ENCODE measurements around the gene ARRDC2. TPM values are rescaled to one million over a fixed set of nuclear protein-coding genes. Genes with fewer than 3 reads are reported as not detected.
"Not testable (repeated sequence)": the region's sequence is repeated elsewhere in the genome, so short reads cannot be mapped to it uniquely, and the experiment has no call there.

ARRDC2 gene
- total RNA-seq, 1 donor from 2014 or later: 4.0 TPM

DNA sequence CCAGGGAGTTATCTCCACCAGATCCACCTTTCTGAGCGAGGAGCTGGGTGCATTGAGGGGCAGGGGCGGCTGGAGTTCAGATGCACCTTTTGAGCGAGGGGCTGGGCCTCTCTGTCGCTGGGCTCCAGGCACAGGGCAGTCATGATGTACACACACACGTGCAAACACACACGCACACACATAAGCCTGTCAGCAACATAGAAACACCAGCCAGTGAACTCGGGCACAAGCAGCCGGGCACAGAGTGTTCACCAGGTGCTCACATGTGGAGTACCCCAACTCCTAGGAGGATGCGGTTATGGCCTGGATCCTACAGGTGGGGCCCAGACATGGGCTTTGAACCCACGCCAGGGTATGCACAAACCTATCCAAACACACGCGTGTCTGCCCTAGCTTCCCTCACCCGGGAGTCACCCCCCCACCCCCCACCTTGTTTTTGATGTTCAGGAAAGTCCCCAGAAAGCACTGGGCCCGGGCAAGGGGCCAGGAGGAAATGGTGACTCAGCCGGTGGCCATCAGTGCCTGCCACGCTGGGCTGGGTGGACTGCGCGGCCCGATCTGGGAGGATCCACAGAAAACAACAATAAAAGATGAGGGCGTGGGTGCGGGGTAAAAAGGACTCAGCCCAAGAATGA is 13.3 kb downstream of the ARRDC2 start:
- peaks cover 5% of the 10 kb centered on the region for H3K4me1 Mint-ChIP-seq (ENCODE audit: low read depth, unreplicated experiment)
- TF ChIP-seq, protein P1, sequence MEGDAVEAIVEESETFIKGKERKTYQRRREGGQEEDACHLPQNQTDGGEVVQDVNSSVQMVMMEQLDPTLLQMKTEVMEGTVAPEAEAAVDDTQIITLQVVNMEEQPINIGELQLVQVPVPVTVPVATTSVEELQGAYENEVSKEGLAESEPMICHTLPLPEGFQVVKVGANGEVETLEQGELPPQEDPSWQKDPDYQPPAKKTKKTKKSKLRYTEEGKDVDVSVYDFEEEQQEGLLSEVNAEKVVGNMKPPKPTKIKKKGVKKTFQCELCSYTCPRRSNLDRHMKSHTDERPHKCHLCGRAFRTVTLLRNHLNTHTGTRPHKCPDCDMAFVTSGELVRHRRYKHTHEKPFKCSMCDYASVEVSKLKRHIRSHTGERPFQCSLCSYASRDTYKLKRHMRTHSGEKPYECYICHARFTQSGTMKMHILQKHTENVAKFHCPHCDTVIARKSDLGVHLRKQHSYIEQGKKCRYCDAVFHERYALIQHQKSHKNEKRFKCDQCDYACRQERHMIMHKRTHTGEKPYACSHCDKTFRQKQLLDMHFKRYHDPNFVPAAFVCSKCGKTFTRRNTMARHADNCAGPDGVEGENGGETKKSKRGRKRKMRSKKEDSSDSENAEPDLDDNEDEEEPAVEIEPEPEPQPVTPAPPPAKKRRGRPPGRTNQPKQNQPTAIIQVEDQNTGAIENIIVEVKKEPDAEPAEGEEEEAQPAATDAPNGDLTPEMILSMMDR (IDR thresholded peaks at IDR 0.05; ENCODE audit: partially characterized antibody, unreplicated experiment): no peak
- H3K4me3 Mint-ChIP-seq (ENCODE audit: unreplicated experiment): no peak overlapping the region
- H3K27me3 Mint-ChIP-seq (ENCODE audit: unreplicated experiment): peaks cover 4% of the 10 kb centered on the region
- no peaks in the 10 kb centered on the region for H3K36me3 Mint-ChIP-seq (ENCODE audit: unreplicated experiment)
- H3K27ac Mint-ChIP-seq (ENCODE audit: unreplicated experiment): no peak overlapping the region
- no peaks in the 10 kb centered on the region for H3K9me3 Mint-ChIP-seq (ENCODE audit: unreplicated experiment)
- DNase-seq: no peak

DNA sequence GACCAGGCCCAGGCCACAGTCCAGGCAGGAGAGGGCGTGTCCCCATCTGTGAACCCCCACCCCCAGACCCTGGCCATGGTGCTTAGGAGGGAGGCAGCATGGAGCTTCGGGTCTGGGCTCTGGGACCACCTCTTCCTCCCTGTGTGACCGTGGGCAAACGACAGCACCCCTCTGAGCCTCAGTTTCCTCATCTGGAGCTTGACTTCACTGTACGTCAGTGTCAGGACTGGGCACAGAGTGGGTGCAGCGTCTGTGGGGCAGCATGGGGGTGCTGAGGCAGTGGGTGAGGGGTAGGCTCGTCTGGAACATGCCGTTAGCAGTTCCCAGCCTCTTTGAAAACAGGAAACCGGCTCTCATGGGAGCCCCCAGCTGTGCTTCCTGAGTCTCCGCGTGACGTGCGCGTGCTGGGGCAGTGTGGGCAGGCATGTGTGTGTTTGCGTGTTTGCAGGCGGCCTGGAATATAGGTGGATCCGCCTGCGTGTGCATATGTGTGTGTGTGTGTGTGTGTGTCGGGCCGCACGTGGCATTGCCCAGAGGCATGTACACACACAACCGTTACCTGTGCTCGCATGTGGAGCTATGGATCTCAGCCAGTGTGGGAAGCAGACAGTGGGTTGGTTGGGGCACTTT is 15.8 kb downstream of the ARRDC2 start:
- Mint-ChIP-seq H3K4me1 (ENCODE audit: low read depth, unreplicated experiment) (peaks cover 5% of the 10 kb centered on the region), H3K27me3 (ENCODE audit: unreplicated experiment) (peaks cover 4% of the 10 kb centered on the region), H3K9me3 (ENCODE audit: unreplicated experiment) (no peaks in the 10 kb centered on the region), H3K36me3 (ENCODE audit: unreplicated experiment) (no peaks in the 10 kb centered on the region), H3K27ac (ENCODE audit: unreplicated experiment) (no peak overlapping the region), H3K4me3 (ENCODE audit: unreplicated experiment) (peak overlapping the region; percentile 15)
- no peak for DNase-seq
- TF ChIP-seq, protein P1 (IDR thresholded peaks at IDR 0.05; ENCODE audit: partially characterized antibody, unreplicated experiment): no peak

DNA sequence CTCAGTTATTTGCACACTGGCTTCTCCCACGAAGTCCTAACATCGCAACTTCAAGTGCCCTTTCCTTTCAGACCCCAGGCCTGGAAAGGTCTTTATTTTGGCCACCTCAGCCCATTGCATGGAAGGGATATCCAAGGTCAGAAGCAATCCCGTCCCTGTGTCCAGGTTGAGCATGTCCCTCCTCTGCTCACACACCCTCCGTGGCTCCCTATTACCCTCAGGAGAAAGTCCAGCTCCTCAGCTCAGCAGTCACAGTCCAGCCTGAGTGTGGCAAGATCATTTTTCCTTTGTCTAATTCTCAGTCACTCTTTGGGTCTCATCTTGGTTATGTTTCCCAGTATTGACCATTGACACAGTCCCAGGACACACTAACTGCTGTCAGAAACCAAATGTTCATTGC is 19.2 kb downstream of the ARRDC2 start:
- TF ChIP-seq, protein P1 (IDR thresholded peaks at IDR 0.05; ENCODE audit: partially characterized antibody, unreplicated experiment): no peak
- no peak overlapping the region for H3K4me3 Mint-ChIP-seq (ENCODE audit: unreplicated experiment)
- no peak for DNase-seq
- no peaks in the 10 kb centered on the region for H3K9me3 Mint-ChIP-seq (ENCODE audit: unreplicated experiment)
- H3K27me3 Mint-ChIP-seq (ENCODE audit: unreplicated experiment): peaks cover 2% of the 10 kb centered on the region
- H3K36me3 Mint-ChIP-seq (ENCODE audit: unreplicated experiment): no peaks in the 10 kb centered on the region
- peaks cover 5% of the 10 kb centered on the region for H3K4me1 Mint-ChIP-seq (ENCODE audit: low read depth, unreplicated experiment)
- no peak overlapping the region for H3K27ac Mint-ChIP-seq (ENCODE audit: unreplicated experiment)

DNA sequence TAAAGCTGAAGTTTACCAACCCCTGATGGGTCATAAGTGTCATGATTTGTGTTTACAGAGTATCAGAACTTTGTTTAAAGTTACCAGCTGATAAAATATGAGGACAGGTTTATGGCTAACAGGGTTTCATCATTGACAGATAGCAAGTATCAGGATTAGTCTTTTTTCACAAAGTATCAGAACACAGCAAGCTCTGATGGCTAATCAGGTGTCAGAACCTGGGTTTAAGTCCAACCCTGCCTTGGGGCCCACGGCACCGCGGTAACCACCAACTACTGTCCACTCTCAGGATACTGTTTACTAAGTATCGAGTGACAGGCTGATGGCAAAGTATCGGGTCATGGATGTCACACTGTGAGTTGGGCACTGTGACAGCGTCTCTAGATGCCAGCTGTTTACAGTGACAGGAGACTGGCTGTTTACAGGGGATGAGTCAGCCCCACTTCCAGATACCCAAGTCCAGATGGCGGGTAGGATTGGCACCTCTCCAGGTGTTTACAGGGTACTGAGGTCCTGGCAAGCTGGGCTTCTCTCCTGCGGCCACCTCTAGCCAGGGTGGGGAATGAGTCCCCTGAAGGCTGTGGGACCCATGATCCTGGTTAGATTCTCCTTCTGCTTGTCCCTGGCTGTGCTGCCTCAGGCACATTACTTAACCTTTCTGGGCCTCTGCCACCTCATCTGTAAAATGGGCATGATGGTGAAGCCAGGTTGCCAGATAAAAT is 21.8 kb downstream of the ARRDC2 start:
- TF ChIP-seq, protein P1 (IDR thresholded peaks at IDR 0.05; ENCODE audit: partially characterized antibody, unreplicated experiment): no peak
- Mint-ChIP-seq H3K4me1 (ENCODE audit: low read depth, unreplicated experiment) (no peaks in the 10 kb centered on the region), H3K4me3 (ENCODE audit: unreplicated experiment) (no peak overlapping the region), H3K27ac (ENCODE audit: unreplicated experiment) (no peak overlapping the region), H3K36me3 (ENCODE audit: unreplicated experiment) (no peaks in the 10 kb centered on the region), H3K27me3 (ENCODE audit: unreplicated experiment) (no peaks in the 10 kb centered on the region), H3K9me3 (ENCODE audit: unreplicated experiment) (no peaks in the 10 kb centered on the region)
- no peak for DNase-seq

DNA sequence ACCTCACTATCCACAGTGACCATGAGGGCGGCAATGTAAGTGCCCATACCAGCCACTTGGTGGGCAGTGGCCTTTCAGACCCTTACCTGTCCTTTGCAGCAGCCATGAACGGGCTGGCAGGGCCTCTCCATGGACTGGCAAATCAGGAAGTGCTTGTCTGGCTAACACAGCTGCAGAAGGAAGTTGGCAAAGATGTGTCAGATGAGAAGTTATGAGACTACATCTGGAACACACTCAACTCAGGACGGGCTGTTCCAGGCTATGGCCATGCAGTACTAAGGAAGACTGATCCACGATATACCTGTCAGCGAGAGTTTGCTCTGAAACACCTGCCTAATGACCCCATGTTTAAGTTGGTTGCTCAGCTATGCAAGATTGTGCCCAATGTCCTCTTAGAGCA is 23.4 kb downstream of the ARRDC2 start:
- not testable (repeated sequence) for H3K9me3 Mint-ChIP-seq (ENCODE audit: unreplicated experiment); DNase-seq; H3K4me3 Mint-ChIP-seq (ENCODE audit: unreplicated experiment); H3K4me1 Mint-ChIP-seq (ENCODE audit: low read depth, unreplicated experiment); H3K27me3 Mint-ChIP-seq (ENCODE audit: unreplicated experiment); H3K27ac Mint-ChIP-seq (ENCODE audit: unreplicated experiment); H3K36me3 Mint-ChIP-seq (ENCODE audit: unreplicated experiment)

DNA sequence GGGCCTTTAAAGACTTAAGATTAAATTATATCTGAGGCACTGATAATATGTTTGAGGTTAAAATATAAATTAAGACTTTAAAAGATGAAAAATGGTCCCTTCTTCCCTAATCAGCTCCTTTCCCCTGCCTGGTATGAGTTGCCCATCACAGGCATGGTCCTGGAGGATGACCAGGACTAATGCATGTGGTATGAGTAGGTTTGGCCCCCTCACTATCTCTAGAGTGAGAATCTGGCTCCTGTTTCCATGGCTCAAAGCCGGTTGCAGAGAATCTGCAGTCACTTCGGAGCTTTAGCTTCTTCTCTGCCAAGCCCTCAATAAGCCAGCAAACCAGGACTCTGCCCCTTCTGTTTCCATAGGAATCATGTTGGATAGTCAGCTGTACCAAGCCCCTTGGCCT is 24.1 kb downstream of the ARRDC2 start:
- H3K4me3 Mint-ChIP-seq (ENCODE audit: unreplicated experiment); H3K27ac Mint-ChIP-seq (ENCODE audit: unreplicated experiment); H3K4me1 Mint-ChIP-seq (ENCODE audit: low read depth, unreplicated experiment); H3K9me3 Mint-ChIP-seq (ENCODE audit: unreplicated experiment); H3K27me3 Mint-ChIP-seq (ENCODE audit: unreplicated experiment); DNase-seq; H3K36me3 Mint-ChIP-seq (ENCODE audit: unreplicated experiment): not testable (repeated sequence)
